B cell (primary cell): ENCODE data around the gene FTH1. TPM values are rescaled to one million over a fixed set of nuclear protein-coding genes. Genes with fewer than 3 reads are reported as not detected.

Source experiments
- ATAC-seq: fragments of 200-7000 bp; cut with Tn5 transposase; one replicate; pipeline ENCODE4 v1.10.0; 2021; ENCODE audit warnings: low read depth, mild to moderate bottlenecking, moderate number of reproducible peaks, moderate library complexity
- CTCF ChIA-PET: fragments of 350-600 bp; sonication (Branson Sonifier 250); formaldehyde crosslinking; loops from one replicate; lab custom pipeline; 2021; ENCODE audit warnings: antibody characterized with exemption, inconsistent platforms; lab: Charles Lee
- POLR2A ChIA-PET: fragments of 350-600 bp; sonication (Branson Sonifier 250); formaldehyde crosslinking; loops from one replicate; lab custom pipeline; 2021; ENCODE audit warnings: antibody characterized with exemption; lab: Charles Lee
- DNase-seq: peaks from one replicate; pipeline ENCODE4 v3.0.0; 2013
- H2AFZ ChIP-seq: 2 replicates; pipeline ENCODE4 v1.6.1; 2012; ENCODE audit warnings: mild to moderate bottlenecking, low read depth, low read length; ENCODE audit not compliant: insufficient read depth, poor library complexity, severe bottlenecking
- H3K27ac ChIP-seq, 2 donors: 1 replicate in 1 of 2; 2 replicates in 1 of 2; pipeline ENCODE4 v1.5.1; 2012 to 2013; ENCODE audit warnings: low read length in 2 of 2, mild to moderate bottlenecking in 2 of 2, moderate library complexity in 1 of 2
- H3K27me3 ChIP-seq, 4 experiments: fragments of 200-600 bp in 1 of 4; sonication (generic) in 1 of 4; replicated peaks in 1 of 4; 1 replicate in 2 of 4; 2 replicates in 2 of 4; pipeline versions ENCODE4 v1.6.1 to v1.7.0; 2013 to 2016; ENCODE audit warnings: low read length in 3 of 4, mild to moderate bottlenecking in 2 of 4, mixed read lengths in 1 of 4, moderate library complexity in 1 of 4; ENCODE audit not compliant: insufficient read depth in 4 of 4, control insufficient read depth in 3 of 4; ENCODE audit errors: control extremely low read depth in 1 of 4
- H3K36me3 ChIP-seq, 2 experiments: replicated peaks in 1 of 2; 1 replicate in 1 of 2; 2 replicates in 1 of 2; pipeline versions ENCODE4 v1.6.1 to v1.7.1; 2013; ENCODE audit warnings: low read length in 1 of 2; ENCODE audit not compliant: insufficient read depth in 2 of 2, control insufficient read depth in 1 of 2; ENCODE audit errors: control extremely low read depth in 1 of 2, extremely low read depth in 1 of 2
- H3K4me1 ChIP-seq, 2 donors: fragments of 200-600 bp in 1 of 2; sonication (generic) in 1 of 2; 1 replicate in 1 of 2; 2 replicates in 1 of 2; pipeline versions ENCODE4 v1.5.1 to v1.6.1; 2013 to 2017; ENCODE audit warnings: low read length in 2 of 2; ENCODE audit not compliant: control insufficient read depth in 2 of 2, insufficient read depth in 2 of 2
- H3K4me2 ChIP-seq: replicated peaks from 2 replicates; pipeline ENCODE3; 2012; ENCODE audit warnings: mild to moderate bottlenecking, low read depth, low read length; ENCODE audit not compliant: poor library complexity, severe bottlenecking
- H3K4me3 ChIP-seq, 5 experiments: fragments of 200-600 bp in 1 of 5; sonication (generic) in 1 of 5; 1 replicate in 3 of 5; 2 replicates in 2 of 5; pipeline versions ENCODE4 v1.5.1 to v1.7.0; 2011 to 2016; ENCODE audit warnings: low read length in 4 of 5, mild to moderate bottlenecking in 4 of 5, low read depth in 2 of 5, control low read depth in 1 of 5, moderate library complexity in 1 of 5; ENCODE audit not compliant: insufficient read depth in 1 of 5; ENCODE audit errors: control extremely low read depth in 1 of 5, extremely low read depth in 1 of 5
- H3K79me2 ChIP-seq: fragments of 200-600 bp; sonication (generic); one replicate; pipeline ENCODE4 v1.6.0; 2016; ENCODE audit warnings: low read length; ENCODE audit not compliant: control insufficient read depth, insufficient read depth
- H3K9ac ChIP-seq: fragments of 200-600 bp; sonication (generic); 2 replicates; pipeline ENCODE4 v1.6.1; 2017; ENCODE audit warnings: mild to moderate bottlenecking, low read length, moderate library complexity
- H3K9me3 ChIP-seq, 3 donors: one replicate each; pipeline versions ENCODE4 v1.6.1 to v1.7.1; 2013; ENCODE audit warnings: low read length in 2 of 3; ENCODE audit not compliant: control insufficient read depth in 2 of 3, insufficient read depth in 1 of 3; ENCODE audit errors: control extremely low read depth in 1 of 3
- H4K20me1 ChIP-seq: 2 replicates; pipeline ENCODE4 v1.6.0; 2012; ENCODE audit warnings: mild to moderate bottlenecking, low read length; ENCODE audit not compliant: insufficient read depth, control insufficient read depth, poor library complexity, severe bottlenecking
- H3K27ac Mint-ChIP-seq: one replicate; pipeline ENCODE4 v1.8.0; 2021; ENCODE audit warnings: mixed read lengths
- H3K27me3 Mint-ChIP-seq: one replicate; pipeline ENCODE4 v1.8.0; 2021; ENCODE audit warnings: mixed read lengths
- H3K4me1 Mint-ChIP-seq: one replicate; pipeline ENCODE4 v1.8.0; 2021; ENCODE audit warnings: mixed read lengths
- H3K4me3 Mint-ChIP-seq: one replicate; pipeline ENCODE4 v1.8.0; 2021; ENCODE audit warnings: mixed read lengths
- H3K9me3 Mint-ChIP-seq: one replicate; pipeline ENCODE4 v1.8.0; 2022; ENCODE audit warnings: mixed read lengths; ENCODE audit not compliant: insufficient read depth
- EZH2 ChIP-seq: IDR thresholded peaks from 2 replicates; pipeline ENCODE4 v1.6.1; 2012; ENCODE audit warnings: borderline replicate concordance, low read depth, mild to moderate bottlenecking, moderate library complexity, low read length; ENCODE audit not compliant: insufficient read depth, poor library complexity, severe bottlenecking
- whole genome bisulfite sequencing: methylation state at CpG from one replicate; pipeline ENCODE4 v1.1.5; 2013; ENCODE audit warnings: missing lambda C conversion rate; ENCODE audit not compliant: insufficient coverage; 5-methylcytosine and 5-hydroxymethylcytosine counted together
- intact Hi-C: fragments of 100-400 bp; cut with micrococcal nuclease; formaldehyde crosslinking; loops from one replicate; pipeline ENCODE4 v1.10.0; 2022
- polyA plus RNA-seq: library from polyadenylated mRNA; depleted of rRNA; stranded (reverse); fragments of >200 nt; gene quantifications from 2 replicates; pipeline ENCODE4 v1.2.3, GENCODE V29; 2012
- total RNA-seq, 2 donors: library from RNA; stranded (reverse); fragments of 120-200 nt in 1 of 2; gene quantifications; 1 replicate in 1 of 2; 2 replicates in 1 of 2; pipeline versions ENCODE4 v1.2.3 to v1.2.4, GENCODE V29; 2013 to 2022
- TF ChIP-seq, protein P1 (sequence below): fragments of 200-600 bp; IDR thresholded peaks from one replicate; pipeline ENCODE4 v1.8.0; 2022; ENCODE audit warnings: antibody characterized with exemption, mild to moderate bottlenecking

Gene FTH1
- total and polyA plus RNA-seq, 2 donors (not counting 1 experiment from before 2014, with no cell fraction given): 1,136 to 1,314 TPM

DNA sequence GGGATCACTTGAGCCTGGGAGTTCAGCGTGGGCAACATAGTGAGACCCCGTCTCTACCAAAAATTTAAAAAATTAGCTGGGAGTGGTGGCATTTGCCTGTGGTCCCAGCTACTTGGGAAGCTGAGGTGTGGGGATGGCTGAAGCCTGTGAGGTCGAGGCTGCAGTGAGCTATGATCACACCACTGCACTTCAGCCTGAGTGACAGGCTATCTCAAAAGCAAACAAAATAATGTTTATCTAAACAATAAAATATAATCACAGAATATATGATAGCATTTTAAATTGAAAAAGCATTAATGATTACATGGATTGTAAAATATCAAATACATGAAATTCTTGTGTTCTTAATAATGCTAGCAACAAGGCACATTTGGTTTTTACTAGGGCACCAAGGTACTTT, 14.6 kb downstream of the FTH1 start:
- intact Hi-C loops: no loop called here
- H3K4me2 ChIP-seq: no peak overlapping the region
- ATAC-seq: no peak
- Mint-ChIP-seq H3K27ac (no peak overlapping the region), H3K9me3 (no peaks in the 10 kb centered on the region), H3K4me1 (peaks cover 16% of the 10 kb centered on the region), H3K4me3 (no peak overlapping the region), H3K27me3 (no peaks in the 10 kb centered on the region)
- no peak overlapping the region for H2AFZ ChIP-seq
- H3K27me3 ChIP-seq: peaks cover 0 to 24% (median 10%) of the 10 kb centered on the region in 4 experiments
- DNase-seq: no peak
- ChIA-PET CTCF (interaction anchor here (1.3 to 10.2 kb wide), 5 partner anchors 54 to 156 kb away, joined by 5 to 217 read pairs (median 172); no protein-coding TSS in a partner anchor), POLR2A (no interaction called here)
- H3K79me2 ChIP-seq: no peaks in the 10 kb centered on the region
- H3K9ac ChIP-seq: no peak overlapping the region
- H4K20me1 ChIP-seq: no peaks in the 10 kb centered on the region
- TF ChIP-seq, protein P1, sequence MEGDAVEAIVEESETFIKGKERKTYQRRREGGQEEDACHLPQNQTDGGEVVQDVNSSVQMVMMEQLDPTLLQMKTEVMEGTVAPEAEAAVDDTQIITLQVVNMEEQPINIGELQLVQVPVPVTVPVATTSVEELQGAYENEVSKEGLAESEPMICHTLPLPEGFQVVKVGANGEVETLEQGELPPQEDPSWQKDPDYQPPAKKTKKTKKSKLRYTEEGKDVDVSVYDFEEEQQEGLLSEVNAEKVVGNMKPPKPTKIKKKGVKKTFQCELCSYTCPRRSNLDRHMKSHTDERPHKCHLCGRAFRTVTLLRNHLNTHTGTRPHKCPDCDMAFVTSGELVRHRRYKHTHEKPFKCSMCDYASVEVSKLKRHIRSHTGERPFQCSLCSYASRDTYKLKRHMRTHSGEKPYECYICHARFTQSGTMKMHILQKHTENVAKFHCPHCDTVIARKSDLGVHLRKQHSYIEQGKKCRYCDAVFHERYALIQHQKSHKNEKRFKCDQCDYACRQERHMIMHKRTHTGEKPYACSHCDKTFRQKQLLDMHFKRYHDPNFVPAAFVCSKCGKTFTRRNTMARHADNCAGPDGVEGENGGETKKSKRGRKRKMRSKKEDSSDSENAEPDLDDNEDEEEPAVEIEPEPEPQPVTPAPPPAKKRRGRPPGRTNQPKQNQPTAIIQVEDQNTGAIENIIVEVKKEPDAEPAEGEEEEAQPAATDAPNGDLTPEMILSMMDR: no peak
- no peak for TF ChIP-seq EZH2
- peaks cover 0 to 5% of the 10 kb centered on the region in 2 experiments for H3K36me3 ChIP-seq
- no peak overlapping the region for H3K4me3 ChIP-seq
- H3K9me3 ChIP-seq: peaks cover 0 to 15% (median 0%) of the 10 kb centered on the region in 3 donors
- 96% methylated on average over 2 of the region's 3 CpGs for WGBS
- no peak overlapping the region for H3K27ac ChIP-seq
- H3K4me1 ChIP-seq: peaks cover 16 to 18% of the 10 kb centered on the region in 2 donors

DNA sequence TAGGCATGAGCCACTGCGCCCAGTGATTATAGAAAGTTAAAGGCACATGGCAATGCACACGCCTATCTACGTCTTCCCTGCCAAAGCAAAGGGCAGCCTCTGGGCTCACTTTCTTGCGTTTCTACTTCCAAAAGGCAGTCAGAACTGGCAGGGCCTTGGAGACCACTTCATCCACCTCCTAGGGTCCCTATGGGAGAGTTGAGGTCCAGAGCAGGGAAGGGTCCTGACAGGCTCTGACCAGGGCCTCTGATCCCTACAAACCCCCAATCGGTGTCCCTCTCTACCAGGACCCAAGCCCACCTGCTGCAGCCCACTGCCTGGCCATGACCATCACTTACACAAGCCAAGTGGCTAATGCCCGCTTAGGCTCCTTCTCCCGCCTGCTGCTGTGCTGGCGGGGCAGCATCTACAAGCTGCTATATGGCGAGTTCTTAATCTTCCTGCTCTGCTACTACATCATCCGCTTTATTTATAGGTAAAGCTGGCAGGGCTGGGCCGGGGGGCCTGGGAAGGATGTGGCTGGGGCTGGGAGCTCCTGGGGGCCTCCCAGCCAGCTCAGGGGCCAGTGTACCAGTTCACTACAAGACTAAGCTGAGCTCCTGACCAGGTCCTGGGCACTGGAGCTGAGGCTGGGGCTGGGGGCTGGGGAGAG, 15.8 kb downstream of the FTH1 start:
- Histone ChIP-seq H3K4me2 (no peak overlapping the region), H3K9ac (no peak overlapping the region), H3K27ac (no peak overlapping the region), H2AFZ (no peak overlapping the region), H3K27me3 (peaks cover 0 to 24% (median 10%) of the 10 kb centered on the region in 4 experiments), H4K20me1 (no peaks in the 10 kb centered on the region), H3K4me1 (peaks cover 23 to 25% of the 10 kb centered on the region in 2 donors), H3K4me3 (no peak overlapping the region), H3K79me2 (no peaks in the 10 kb centered on the region), H3K36me3 (no peaks in the 10 kb centered on the region), H3K9me3 (peaks cover 0 to 11% (median 0%) of the 10 kb centered on the region in 3 donors)
- ChIA-PET POLR2A (interaction anchor here (0.6 kb wide), 2 partner anchors 18 to 340 kb away, joined by 3 to 4 read pairs; no protein-coding TSS in a partner anchor), CTCF (interaction anchor here (0.8 to 10.2 kb wide), 8 partner anchors 11 to 156 kb away, joined by 3 to 217 read pairs (median 78); no protein-coding TSS in a partner anchor)
- DNase-seq (no peak), ATAC-seq (no peak)
- Mint-ChIP-seq H3K27me3 (peaks cover 4% of the 10 kb centered on the region), H3K9me3 (no peaks in the 10 kb centered on the region), H3K27ac (no peak overlapping the region), H3K4me1 (peaks cover 22% of the 10 kb centered on the region), H3K4me3 (no peak overlapping the region)
- 98% methylated on average over 5 of the region's 11 CpGs for WGBS
- intact Hi-C loops: no loop called here
- TF ChIP-seq, protein P1: no peak
- no peak for TF ChIP-seq EZH2
